ENCODE data around the gene AFAP1.

AFAP1 gene

GRCh38 chr4:7766086-7766485 lies 173.6 kb downstream of the AFAP1 start:
- DNase-seq: no peak

GRCh38 chr4:7765666-7766065 lies 174.0 kb downstream of the AFAP1 start:
- DNase-seq: no peak

DNA sequence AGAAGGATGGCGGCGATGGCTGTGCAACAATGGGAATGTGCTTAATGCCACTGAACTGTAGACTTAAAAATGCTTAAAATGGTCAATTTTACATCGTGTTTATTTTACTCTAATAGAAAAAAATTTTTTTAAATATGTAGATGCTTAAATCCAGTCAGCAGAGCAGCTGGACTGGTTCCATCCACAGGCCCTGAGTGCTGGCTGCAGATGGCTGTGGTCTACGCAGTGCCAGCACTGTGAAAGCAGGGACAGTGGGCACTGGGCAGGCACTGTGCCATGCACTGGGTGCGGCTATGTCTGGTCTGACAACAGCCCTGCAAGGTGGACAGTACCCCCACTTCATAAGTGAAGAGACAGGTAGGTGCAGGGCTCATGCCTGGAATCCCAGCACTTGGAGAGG lies 175.2 kb downstream of the AFAP1 start:
- DNase-seq: no peak

DNA sequence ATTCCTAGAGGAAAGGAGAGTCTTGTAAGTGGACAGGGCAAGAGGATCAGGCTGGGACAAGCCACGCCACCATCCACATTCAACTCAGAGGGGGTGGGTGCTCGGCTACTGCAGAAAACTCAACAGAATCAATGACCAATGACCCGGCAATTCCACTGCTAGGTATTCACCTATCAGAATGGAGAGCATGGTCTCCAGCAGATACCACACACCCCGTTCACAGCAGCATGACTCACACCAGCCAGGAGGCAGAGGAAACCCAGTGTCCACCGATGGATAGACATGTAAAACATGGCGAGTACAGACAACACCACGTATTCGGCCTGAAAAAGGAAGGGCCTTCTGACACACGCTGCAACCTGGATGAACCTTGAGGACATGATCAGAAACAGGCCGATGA lies 175.9 kb downstream of the AFAP1 start:
- DNase-seq: no peak

DNA sequence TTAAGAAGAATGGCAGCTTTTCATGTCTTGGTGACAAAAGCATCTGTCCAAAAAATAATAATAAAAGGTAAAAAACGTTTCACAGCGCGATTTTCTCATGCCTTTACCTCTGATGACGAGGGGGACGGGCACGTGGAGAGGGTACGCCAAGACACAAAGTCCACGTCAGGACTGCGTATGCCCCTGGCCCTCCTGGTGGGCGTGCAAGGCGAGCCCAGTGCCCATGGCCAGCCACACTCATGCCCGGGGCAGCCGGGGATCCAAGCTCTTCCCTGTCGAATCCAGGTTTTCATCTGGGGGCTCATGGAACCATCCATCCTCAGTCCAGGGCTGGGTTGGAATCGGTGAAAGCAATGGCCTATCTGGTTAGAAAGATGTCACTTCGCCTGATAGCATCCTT lies 176.6 kb downstream of the AFAP1 start:
- DNase-seq: no peak

DNA sequence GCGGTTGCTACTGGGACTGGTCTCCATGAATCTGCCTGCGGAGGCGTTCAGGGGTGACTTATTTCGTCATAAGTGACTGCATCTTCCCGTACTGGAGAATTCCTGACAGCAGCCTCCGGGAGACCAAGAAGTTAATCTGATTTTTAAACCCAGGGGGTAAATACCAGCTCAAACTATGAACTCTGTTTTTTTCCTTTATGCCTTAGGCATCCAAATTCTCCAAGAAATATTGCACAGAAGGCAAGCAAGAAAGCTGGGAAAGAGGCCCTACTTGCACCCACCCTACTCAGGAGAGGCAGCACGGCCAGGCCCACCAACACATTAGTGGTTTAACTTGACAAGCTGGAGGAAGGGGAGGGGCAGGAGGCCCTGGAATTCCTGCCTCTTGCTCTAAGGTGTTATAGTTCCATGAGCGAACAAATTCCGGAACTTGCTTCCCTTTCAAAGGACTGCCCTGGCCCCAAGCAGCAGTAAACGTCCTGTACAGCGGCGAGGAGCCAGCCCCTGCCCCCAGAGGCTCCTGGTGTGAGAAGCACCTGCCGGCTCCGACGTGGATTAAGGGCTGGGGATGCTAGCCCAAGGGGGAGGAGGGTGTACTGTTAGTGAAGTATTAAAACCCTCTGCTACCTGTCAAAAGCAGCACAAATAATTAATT lies 177.2 kb downstream of the AFAP1 start:
- no peak for DNase-seq

DNA sequence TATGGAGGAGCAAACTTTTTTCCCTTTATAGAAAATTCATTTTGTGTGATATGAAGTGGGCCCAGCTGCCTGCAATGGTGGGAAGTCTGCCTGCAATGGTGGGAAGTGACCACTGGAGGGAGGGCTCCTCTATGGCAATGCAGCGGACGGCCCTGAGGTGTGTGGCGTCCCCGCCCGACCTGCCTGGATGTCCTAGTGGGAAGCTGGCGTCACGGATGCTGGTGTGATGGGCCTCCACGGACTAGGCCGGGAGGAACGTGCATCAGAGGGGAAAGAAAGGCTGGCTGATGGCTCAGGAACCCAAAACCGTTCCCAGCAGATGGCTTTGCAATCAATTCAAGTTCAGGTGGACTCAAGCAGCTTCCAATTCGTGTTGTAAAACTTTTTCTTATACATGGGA lies 177.9 kb downstream of the AFAP1 start:
- DNase-seq: peak; percentile 52

DNA sequence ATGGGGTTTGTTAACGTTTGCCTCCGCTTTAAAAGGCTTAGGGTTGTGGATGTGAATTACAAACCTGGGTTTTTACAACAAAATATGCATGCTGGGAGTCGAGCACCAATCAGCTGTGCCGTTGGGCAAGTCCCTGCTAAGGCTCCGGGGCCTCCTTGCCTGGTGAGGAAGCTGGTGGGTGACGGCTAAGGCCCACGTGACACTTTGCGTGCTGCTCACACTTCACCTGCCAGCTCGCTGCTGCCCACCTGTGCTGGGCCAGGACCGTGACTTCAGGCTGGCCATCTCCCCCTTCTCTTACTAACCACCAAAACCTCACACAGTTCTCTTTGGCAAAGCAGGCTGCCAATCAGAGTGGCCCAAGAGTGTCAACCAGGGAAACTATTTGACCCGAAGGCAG lies 178.3 kb downstream of the AFAP1 start:
- DNase-seq: no peak

GRCh38 chr4:7760706-7761105 lies 179.0 kb downstream of the AFAP1 start:
- no peak for DNase-seq

GRCh38 chr4:7760228-7760627 lies 179.4 kb downstream of the AFAP1 start:
- DNase-seq: no peak

DNA sequence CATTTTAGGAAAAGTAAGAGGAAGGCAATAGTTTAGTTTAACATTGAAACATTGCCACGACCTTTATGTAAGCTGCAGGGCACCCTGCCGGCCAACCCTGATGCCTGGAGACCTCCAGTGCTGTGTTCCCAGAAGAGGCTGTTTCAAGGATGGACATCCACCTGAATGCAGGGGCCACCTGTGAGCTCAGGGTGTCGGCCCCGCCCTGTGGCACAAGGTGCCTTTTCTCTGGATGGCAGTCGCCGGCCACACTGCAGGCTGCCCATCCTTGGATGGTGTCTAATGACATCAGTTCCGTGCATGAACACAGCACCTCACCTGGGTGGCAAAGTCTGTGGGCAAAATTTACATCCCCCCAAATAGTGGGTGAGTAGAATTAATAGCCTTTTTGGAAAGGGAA lies 180.0 kb downstream of the AFAP1 start:
- DNase-seq: no peak

DNA sequence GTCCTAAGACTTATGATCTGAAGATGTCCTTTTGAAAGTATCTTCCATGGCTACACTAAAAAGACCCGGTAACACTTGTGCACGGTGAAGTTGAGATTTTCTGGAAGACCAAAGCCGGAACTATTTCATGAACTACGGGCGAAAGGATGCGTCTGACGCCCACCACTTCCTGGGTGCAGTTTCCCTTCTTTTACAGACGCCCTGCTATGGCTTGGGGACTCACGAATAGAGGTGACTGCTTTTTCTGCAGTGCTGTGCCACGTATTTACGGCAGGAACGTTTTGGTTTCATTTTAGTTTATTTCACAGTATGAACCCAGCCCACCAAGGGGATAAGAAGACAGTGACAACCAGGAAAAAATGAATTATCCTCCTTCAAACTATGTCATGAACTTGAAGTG lies 180.4 kb downstream of the AFAP1 start:
- DNase-seq: peak; percentile 46

DNA sequence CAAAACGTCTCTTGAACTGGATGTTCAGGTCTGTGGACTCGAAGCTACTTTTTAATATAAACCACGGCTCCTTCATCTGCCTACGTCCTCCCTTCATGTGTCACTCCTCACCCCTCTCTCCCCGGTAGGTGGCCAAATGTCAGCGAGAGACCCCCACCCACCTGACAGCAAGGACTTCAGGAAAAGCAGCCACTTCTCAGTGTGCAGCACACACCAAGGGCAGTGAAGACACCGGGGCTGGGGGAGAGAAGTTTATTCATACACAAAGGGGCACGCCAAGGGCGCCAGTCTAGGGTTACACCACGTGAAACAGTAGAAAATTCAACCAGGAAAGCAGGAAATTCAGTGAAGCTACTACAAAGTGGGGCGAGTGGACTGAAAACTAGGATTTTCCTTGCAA lies 181.2 kb downstream of the AFAP1 start:
- no peak for DNase-seq

DNA sequence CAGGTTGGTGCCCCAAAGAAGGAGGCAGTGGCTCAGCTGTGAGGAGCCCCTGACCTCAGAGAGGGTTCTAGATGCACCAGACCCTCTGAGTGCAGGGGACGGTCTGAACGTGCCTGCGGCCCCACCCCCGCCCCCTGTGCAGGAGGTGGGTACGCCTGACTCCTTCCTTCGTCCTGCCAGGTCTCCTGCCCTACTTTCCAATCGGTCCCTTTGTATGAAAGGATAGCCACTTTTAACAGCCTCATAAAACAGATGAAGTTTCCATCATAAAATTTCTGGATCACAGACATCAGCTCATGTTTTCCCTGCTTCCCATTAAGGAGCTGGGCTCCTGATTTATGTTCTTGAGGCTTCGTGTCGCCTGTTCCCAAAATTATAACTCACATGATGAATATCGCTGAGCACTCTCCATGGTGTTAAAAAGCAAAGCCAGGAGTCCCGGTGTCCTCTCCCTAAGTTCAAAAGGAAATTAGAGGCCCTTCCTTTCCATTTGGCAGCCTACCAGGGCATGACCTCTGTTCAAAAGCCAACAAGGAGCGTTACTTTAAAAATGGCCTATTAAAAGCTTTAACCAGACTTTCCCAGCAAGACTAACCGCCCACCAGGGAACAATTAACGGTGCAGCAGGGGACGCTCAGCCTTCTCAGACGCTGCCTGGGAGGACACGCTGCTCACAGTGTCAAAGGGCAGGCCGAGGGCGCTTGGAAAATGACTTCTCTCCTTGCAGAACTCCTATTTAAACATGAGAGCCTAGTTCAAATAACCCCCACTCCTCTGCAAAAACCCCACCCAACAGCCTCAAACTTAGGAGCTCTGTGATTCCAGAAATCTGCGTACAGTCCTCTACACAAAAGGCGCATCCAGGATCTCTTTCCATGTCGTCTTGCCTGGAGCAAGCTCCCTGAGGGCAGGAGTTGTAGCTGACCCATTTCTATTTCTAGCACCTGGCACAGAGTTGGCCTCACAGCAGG lies 181.9 kb downstream of the AFAP1 start:
- no peak for DNase-seq

- peak; percentile 67 for DNase-seq
These were observed 182.9 kb downstream of the AFAP1 start for GRCh38 chr4:7756561-7757355.

DNA sequence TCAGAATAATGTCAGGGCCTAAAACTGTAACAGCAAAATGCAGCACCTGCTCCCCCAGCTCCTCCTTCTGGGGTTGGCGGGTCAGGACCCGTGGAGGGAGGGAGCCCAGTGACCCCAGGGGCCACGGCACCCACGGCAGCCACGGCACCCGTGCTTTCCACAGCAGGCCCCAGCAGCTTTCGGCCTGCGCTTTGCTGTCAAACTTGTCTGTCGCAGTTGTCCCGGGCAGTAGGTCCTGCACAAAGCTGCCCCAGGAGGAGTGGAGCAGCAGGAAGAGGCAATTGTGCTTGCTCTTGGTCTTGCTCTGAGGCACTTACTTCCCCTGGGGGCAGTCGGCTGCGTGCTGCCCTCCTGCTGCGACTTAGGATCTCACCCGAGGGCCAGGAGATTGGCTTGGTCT lies 183.6 kb downstream of the AFAP1 start:
- DNase-seq: no peak

DNA sequence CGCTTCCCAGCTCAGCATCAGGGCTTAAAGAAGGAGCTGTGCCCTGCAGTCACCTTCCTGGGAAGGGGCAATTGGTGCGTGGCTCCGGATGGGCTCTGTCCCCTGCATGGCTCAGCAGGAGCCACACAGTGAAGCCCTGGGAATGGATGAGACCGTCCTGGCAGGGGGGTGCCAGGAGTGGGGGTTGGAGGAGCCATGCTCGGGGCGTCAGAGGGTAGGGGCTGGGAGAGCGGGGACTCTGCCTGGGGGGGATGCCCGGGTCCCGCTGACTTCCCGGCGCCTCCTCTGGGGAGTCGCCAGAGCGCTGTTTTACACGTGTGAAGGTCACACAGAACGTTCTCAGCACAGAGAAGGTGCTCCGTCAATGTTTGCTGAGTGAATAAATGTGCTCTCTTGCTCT lies 184.1 kb downstream of the AFAP1 start:
- no peak for DNase-seq

DNA sequence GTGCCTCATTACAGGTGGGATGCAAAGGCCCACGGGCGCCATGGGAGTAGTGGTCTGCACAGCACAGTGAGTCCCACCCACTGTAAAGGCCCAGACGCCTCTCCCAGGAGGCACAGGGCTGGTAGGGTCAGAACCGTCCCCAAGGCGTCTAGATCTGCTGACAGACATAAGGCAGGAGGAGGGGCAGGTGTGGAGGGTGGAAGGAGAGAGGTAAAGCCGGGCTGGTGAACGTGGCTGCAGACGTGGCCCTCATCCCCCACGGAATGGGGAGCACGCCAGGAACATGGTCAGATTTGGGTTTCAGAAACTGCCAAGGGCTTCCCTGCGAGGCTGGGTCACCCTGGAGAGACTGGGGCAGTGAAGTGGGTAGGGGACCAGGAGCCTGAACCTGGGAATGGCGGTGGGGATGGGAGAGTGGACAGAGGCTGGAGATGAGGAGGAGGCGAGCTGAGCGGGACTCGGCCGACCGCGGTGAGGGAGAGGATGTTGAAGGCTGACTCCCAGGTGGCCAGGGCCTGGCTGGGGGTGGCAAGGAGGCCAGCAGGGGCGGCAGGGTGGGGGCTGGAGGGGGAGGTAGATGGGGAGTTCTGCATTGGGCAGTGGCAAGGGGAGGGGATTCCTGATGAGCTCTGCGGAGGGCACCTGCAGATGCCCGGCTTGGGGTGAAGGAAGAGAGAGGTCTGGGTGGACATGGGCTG lies 184.9 kb downstream of the AFAP1 start:
- DNase-seq: no peak

GRCh38 chr4:7753931-7754465 lies 185.7 kb downstream of the AFAP1 start:
- DNase-seq: no peak

- DNase-seq: no peak
These were observed 186.4 kb downstream of the AFAP1 start for GRCh38 chr4:7753271-7753670.

GRCh38 chr4:7752649-7753048 lies 187.0 kb downstream of the AFAP1 start:
- no peak for DNase-seq

- no peak for DNase-seq
These were observed 188.7 kb downstream of the AFAP1 start for GRCh38 chr4:7750972-7751371.

GRCh38 chr4:7750523-7750922 lies 189.1 kb downstream of the AFAP1 start:
- no peak for DNase-seq
